ENCODE data around the gene PHC3.
"Not testable (repeated sequence)": the region's sequence is repeated elsewhere in the genome, so short reads cannot be mapped to it uniquely, and the experiment has no call there.

PHC3 gene

DNA sequence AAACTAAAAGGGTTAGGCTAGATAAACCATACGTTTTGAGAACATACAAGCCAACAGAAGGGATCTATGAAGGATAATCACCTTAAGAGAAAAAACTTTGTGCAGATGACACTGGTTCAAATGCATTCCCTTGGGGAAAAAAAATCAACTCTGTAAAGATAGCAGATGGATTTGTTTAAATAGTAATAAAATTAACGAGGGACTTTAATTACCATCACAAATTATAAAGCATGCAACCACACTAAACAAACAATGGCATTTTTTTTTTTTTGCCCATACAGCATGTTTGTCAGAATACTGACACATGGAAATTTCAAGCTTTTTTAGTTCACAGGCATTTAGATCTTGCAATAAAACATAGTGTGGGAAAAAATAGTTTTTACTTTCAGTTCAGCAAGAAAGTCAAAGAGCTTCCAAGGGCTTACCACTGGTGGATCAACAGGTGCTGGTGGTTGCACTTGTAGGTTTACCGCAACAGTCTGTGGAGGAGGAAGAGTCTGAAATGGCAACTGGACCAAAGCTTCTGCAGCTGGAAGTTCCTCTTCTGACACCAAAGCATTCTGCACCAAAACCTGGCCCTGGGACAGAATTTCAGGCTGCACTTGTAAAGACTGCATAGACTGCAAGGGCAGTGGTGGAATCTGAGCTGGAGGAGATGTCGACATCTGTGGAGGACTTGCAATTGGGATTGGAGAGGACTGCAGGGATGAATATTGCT is 53.1 kb downstream of the PHC3 start:
- peak; percentile 100 for DNase-seq

GRCh38 chr3:170117134-170117533 is 64.4 kb downstream of the PHC3 start:
- DNase-seq, result no peak

GRCh38 chr3:170114165-170114564 is 67.4 kb downstream of the PHC3 start:
- DNase-seq, result not testable (repeated sequence)

DNA sequence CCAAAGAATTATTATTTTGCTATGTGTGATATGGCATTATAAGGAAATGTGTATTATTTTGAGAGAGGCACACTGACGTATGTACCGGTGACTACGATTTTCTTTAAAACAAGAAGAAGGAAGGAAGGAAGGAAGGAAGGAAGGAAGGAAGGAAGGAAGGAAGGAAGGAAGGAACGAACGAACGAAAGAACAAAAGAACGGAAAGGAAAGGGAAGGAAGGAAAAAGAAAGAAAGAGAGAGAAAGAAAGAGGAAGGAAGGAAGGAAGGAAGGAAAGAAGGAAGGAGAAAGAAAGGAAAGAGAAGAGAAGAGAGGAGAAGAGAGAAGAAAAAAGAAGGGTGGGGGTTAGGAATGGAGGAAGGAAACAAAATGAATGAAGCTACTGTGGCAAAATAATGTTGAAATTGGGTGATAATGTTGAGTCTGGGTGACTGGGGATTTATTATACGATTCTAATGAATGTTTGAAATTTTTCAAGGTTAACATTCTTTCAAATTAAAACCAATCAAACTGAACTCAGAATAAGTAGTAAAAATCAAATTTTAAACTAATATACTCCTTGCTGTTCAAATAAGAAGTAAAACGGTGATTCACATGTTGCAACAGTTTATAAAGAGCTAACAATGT is 70.3 kb downstream of the PHC3 start:
- no peak for DNase-seq

GRCh38 chr3:170109579-170110293 is 71.8 kb downstream of the PHC3 start:
- peak; percentile 19 for DNase-seq

GRCh38 chr3:170108955-170109354 is 72.6 kb downstream of the PHC3 start:
- no peak for DNase-seq

- no peak for DNase-seq
Observed at GRCh38 chr3:170107941-170108340, 73.6 kb downstream of the PHC3 start.

DNA sequence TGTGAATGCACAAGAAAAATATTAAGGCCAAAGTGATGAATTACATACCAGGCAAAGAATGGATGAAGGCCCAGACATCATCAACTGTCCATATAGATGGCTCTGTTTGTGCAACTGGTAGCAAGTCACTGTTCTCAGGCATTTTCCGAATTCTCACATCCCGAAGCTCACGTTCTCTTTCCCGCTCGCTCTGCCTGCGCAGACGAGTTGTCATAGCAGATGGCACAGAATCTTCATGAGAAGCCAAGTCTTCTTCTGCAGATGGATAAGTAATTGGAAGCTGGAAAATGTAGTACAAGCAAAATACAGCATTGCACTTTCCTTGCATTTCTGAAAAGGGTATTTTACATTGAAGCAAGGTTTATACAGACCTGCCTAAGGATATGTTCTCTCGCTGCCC is 79.1 kb downstream of the PHC3 start:
- no peak for DNase-seq

GRCh38 chr3:170100944-170101343 is 80.6 kb downstream of the PHC3 start:
- DNase-seq, result no peak

DNA sequence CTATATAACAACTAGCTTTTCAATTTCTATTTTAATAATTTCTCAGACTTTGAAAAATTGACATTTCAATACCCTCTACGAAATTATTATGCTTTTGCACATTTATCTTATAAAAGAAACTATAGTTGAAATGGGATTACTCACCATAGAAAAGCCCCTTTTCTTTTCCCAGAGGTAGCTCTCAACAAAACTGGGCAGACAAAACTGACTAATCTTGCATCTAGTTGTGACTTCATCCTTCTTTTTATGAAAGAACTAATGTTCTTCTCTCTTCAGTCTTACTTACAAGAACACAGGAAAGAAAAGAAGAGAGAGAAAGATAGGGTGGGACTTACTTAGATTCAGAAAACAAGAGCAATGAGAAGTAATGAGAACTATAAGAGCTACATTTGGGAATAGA is 82.8 kb downstream of the PHC3 start:
- no peak for DNase-seq

GRCh38 chr3:170096342-170096741 is 85.2 kb downstream of the PHC3 start:
- DNase-seq, result no peak

DNA sequence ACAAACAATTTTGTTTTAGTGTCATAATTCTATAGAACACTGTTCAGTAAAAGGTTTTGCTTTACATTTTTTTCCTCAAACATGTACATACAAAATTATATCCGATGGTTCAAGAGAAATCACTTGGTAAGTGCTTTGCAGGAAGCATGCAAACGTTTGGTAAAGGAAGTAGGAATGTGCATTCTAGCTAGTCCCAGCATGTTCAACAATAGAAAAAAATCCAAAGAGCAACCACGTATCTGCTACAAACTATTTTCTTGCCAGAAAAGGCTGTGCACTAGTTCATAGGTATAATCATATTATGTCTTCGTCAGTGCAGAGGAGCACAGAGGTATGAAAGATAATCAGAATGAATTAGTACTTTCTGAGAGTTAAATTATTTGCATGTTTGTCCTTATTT is 85.8 kb downstream of the PHC3 start:
- DNase-seq, result no peak

GRCh38 chr3:170092907-170093306 is 88.6 kb downstream of the PHC3 start:
- peak; percentile 45 for DNase-seq

- DNase-seq, result no peak
Observed at GRCh38 chr3:170090601-170090981, 90.9 kb downstream of the PHC3 start.

- DNase-seq, result no peak
Observed at GRCh38 chr3:170089862-170090600, 91.5 kb downstream of the PHC3 start.

DNA sequence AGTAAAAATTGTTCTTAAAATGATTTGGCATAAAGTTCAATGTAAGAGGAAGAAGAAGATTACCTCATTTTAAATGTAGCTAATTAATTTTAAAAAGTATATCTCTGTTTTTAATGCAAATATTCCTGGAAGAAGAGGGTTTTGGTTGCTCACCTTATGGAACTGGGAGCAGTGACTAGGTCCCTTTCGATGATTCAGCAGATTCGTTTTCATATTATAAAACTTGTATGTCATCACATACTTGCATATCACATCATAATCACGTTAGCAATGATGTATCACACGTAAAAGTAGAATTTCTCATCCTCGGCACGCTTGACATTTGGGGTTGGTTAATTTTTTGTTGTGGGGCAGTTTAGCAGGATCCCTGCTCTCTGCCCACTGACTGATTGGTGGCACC is 96.1 kb downstream of the PHC3 start:
- no peak for DNase-seq

DNA sequence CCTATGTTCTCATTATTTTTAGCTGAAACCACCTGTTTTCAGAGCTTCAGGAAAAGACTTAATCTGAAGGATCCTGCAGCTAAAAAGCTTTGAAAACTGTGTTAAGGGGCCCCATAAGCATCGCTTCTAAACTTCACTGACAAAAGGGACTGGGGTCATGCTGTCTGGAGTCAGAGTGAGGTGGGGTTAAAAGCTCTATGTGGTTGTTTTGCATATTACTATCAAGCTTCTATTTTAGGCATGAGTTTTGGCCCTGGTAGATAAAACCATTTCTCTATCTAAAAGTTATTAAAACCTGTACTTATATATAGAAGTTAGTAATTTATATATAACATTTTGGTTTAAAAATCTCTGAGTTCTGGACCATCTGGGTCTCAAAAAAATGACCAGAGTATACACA is 98.2 kb downstream of the PHC3 start:
- DNase-seq, result no peak

DNA sequence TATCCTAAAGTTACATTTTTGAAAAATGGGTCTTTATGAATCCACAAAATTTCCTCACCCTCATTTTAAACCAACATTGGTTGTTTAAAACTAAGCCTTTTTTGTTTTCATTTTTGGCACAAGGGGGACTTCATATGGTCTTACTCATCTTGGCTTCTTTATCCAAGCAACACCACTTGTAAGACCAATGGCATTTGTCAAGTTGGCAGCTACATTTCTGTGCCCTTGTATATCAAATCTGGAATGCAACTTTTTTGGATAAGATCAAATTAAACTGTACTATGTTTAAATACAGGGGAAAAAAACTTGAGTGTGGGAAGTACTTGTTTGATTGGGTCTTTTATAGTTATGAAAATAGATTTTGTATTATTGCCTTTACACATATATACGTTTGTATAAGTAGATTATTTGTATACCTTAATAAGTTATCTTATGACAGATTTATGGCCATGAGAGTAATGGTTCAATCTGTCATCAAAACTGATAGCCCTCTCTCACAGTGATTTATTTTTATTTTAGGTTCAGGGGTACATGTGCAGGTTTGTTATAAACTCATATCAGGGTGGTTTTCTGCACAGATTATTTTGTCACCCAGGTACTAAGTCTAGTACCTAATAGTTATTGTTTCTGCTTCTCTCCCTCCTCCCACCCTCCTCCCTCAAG is 100.3 kb downstream of the PHC3 start:
- DNase-seq, result no peak

GRCh38 chr3:170080605-170081004 is 100.9 kb downstream of the PHC3 start:
- no peak for DNase-seq

GRCh38 chr3:170079536-170080165 is 101.9 kb downstream of the PHC3 start:
- no peak for DNase-seq

DNA sequence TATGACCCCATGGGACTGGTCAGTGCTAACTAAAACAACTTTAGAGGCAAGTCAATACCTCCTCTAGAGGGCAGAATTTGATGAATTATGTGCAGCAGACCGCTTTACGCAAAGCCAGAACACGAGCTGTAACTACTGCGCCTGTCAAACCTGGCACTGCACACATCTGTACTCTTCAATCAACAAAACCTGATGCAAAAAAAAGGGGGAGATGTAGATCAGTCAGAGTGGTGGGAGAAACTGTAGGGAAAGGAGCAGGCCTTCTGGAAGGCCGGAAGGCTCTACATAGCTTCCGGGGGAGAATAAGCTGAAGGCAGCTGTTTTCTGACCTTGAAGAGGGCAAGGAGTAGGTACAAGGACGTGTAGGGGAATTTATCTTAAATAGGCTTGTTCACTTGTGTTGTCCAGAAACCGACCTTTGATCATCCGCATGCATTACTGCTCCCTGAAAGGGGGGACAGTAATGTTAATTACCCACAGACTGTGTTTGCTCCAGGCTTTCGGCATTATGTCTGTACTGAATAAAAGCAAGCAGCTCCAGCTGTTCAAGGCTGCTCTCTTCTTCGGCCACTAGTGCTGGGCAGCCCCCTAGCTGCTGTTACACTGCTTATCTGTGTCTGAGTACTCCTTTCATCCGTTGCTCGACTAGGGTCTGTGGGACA is 102.8 kb downstream of the PHC3 start:
- DNase-seq, result no peak

DNA sequence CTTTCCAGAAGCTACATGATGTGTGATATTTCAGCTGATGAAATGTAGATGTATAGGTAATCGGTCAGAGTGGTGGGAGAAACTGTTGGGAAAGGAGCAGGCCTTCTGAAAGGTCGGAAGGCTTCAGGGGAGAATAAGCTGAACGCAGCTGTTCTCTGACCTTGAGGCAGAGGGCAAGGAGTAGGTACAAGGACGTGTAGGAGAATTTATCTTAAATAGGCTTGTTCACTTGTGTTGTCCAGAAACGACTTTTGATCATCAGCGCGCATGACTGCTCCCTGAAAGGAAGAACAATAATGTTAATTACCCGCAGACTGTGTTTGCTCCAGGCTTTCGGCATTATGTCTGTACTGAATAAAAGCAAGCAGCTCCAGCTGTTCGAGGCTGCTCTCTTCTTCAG is 104.2 kb downstream of the PHC3 start:
- DNase-seq, result no peak
